ENCODE data around the gene C10orf105. TPM values are rescaled to one million over a fixed set of nuclear protein-coding genes. Genes with fewer than 3 reads are reported as not detected.

Gene C10orf105
- total RNA-seq, 2 experiments from 2014 or later: 0.73 to 1.1 TPM

DNA sequence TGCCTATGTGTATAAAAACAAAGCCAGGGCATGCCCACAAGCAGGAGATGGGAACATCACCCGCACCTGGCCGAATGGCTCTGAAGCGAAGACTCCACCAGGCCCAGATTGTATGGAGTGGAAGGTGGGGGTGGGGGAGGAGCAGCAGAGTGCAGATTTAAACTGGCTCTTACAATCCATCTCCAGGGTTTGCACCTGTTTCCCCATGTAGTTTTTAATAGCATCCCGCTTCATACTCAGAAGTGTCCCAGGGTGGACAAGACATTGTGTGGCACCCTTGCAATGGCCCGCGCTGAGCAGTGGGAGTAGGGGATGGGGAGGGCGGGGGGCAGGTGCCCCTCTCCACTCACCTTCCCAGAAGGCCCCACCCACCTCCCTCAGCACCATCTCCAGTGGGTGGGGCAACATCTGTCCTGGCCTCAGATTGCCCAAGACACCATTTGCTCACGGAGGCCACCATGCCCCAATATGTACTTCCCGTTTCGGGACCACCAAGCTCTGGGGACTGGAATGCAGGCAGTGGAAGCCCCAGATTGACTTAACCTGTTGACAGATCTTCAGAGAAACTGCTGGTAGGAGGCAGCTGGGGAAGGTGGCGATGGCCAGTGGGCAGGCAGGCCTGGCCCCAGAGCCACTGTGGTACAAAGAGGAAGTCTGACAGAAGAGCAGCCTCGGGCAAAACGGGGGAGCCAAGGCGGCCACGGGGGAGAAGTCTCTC, 30.7 kb upstream of the C10orf105 start:
- ChIA-PET CTCF (interaction anchor here (1.0 to 8.4 kb wide), 4 partner anchors 14 to 23 kb away, joined by 3 to 116 read pairs (median 3); partner anchors contain the start of gene VSIR), POLR2A (interaction anchor here (0.7 to 5.7 kb wide), 5 partner anchors 13 to 23 kb away, joined by 3 to 60 read pairs (median 3); partner anchors contain the start of gene VSIR)
- no peaks in the 10 kb centered on the region for H3K27me3 Mint-ChIP-seq (ENCODE audit: low read depth)
- DNase-seq (no peak), ATAC-seq (no peak)
- H3K4me3 Mint-ChIP-seq: peak overlapping the region; percentile 26
- no peaks in the 10 kb centered on the region for H3K9me3 Mint-ChIP-seq (ENCODE audit: insufficient read depth)
- H3K4me1 Mint-ChIP-seq (ENCODE audit: low read depth): peaks cover 98% of the 10 kb centered on the region
- peak overlapping the region; percentile 93 for H3K27ac Mint-ChIP-seq
- H3K36me3 Mint-ChIP-seq (ENCODE audit: low read depth): peaks cover 81% of the 10 kb centered on the region

DNA sequence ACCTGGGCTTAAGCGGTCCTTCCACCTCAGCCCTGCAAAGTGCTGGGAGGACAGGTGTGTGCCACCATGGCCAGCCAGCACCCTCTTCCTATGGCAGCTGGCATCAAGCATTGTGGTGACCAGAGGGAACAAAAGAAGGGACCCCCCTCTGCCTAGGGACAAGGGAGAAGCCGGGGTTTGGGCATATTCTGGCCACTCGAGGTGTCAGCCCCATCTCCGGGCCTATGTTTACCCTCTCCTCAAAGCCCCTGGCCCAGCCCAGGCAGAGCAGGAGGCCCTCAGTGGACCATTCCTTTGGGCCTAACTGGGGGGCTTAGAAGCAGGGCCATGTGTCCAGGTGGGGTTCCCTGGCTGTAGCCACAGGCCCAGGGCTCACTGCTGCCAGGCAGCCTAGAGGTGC, 29.8 kb upstream of the C10orf105 start:
- ATAC-seq (no peak), DNase-seq (no peak)
- H3K4me1 Mint-ChIP-seq (ENCODE audit: low read depth): peaks cover 98% of the 10 kb centered on the region
- H3K4me3 Mint-ChIP-seq: peak overlapping the region; percentile 61
- POLR2A ChIA-PET: interaction anchor here (1.0 to 5.7 kb wide), 10 partner anchors 8 to 51 kb away, joined by 4 to 60 read pairs (median 10); partner anchors contain the start of gene VSIR
- peak overlapping the region; percentile 93 for H3K27ac Mint-ChIP-seq
- H3K9me3 Mint-ChIP-seq (ENCODE audit: insufficient read depth): no peaks in the 10 kb centered on the region
- peaks cover 79% of the 10 kb centered on the region for H3K36me3 Mint-ChIP-seq (ENCODE audit: low read depth)
- CTCF ChIA-PET: interaction anchor here (1.0 to 8.4 kb wide), 10 partner anchors 8 to 63 kb away, joined by 3 to 116 read pairs (median 10); partner anchors contain the start of gene VSIR
- H3K27me3 Mint-ChIP-seq (ENCODE audit: low read depth): no peaks in the 10 kb centered on the region

DNA sequence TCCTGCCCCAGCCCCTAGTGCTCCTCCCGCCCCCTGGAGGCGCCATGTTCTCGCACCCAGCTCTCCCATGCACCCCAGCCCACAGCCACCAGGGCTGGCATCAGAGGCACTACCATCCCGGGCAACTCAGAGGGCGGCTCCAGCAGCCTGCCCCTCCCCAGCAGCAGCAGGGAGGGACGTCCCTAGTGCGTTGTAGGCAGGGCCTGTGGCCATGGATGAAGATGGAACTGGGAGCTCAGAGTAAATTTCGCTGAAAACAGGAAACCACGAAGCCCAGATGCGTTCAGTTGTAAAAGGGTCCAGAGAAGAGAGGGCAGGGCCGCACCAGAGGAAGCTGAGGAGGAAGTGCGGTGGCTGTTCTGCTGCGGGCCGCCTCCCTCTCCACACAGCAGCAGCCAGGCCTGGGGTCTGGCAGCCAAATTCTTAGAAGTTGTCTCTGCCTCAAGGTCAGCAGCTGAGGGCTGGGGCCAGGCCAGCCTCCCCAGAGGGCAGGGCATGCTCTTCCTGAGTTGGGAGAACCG, 29.2 kb upstream of the C10orf105 start:
- Mint-ChIP-seq H3K27me3 (ENCODE audit: low read depth) (no peaks in the 10 kb centered on the region), H3K27ac (peak overlapping the region; percentile 93), H3K36me3 (ENCODE audit: low read depth) (peaks cover 76% of the 10 kb centered on the region), H3K4me1 (ENCODE audit: low read depth) (peaks cover 98% of the 10 kb centered on the region), H3K9me3 (ENCODE audit: insufficient read depth) (no peaks in the 10 kb centered on the region), H3K4me3 (peak overlapping the region; percentile 61)
- ChIA-PET CTCF (interaction anchor here (1.0 to 8.4 kb wide), 10 partner anchors 9 to 64 kb away, joined by 3 to 116 read pairs (median 10); partner anchors contain the start of gene VSIR), POLR2A (interaction anchor here (1.0 to 5.7 kb wide), 10 partner anchors 9 to 50 kb away, joined by 4 to 60 read pairs (median 10); partner anchors contain the start of gene VSIR)
- peak; percentile 83 for ATAC-seq
- peak; percentile 94 for DNase-seq

DNA sequence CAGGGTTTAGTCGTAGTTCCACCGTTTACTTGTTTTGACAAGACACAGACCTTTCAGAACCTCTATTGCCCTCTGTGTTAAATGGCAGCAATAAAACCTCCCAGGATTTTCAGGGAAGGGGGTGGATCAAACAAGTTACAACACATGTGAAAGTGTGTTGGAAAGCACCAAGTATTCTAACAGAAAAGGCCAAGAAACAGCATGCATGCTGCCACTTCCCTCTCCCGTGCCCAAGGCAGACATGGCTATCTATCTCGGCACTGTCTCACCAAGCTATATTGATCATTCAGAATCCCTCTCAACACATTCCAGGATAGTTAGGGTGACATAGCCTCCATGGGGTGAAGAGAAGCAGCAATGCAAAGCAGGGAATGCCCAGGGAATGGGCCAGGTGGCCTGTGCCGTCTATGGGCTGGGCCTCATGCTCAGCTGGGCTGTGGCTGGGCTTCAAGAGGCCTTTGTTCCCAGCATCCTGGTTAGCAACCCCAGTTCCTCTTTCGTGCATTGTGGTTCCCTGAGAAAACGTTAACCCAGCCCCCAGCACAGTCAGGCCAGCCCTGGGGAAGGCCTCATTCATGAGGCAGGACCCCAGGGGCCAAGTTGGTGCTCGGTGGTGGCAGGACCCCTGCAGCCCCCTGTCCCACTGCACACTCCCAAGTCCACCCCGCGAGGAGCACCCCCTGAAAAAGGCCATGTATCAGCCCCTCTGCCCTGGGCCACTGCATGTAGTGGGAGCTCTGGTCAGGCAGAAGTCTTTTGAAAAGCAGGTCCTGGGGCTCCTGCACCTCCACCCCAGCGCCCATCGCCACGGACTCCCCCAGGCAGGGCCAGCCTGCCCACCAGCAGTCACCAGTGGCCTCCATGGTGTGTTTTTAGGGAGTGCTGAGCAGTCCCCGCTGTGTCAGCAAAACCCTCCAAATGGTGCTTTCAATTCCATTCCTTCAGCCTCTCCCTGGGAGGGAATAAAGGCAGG, 28.3 kb upstream of the C10orf105 start:
- ATAC-seq: peak; percentile 3

DNA sequence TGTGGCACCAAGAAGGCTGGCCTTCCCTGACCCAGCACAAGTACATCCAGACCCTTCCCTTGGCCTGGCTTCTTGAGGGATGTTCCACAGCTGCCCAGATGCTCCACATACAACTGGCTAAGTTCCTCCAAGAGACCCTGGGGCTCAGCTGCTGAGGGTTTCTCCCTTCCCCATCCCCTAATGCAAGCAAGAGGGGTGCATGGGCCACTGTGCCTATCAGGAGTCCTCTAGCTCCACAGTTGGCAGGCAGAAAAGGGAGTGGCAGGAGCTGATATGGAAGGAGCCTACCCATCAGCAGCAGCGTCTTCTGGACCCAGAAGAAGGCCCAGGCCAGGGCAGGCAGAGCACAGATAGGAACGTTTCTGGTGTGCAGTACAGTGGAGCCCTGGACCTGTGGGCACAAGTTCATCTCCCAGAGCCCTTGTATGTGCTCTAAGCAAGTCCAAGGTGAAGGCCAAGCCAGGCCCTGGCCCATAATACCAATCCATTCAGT, 27.5 kb upstream of the C10orf105 start:
- peaks cover 74% of the 10 kb centered on the region for H3K36me3 Mint-ChIP-seq (ENCODE audit: low read depth)
- ATAC-seq (no peak), DNase-seq (no peak)
- ChIA-PET POLR2A (interaction anchor here (0.8 to 5.7 kb wide), 6 partner anchors 10 to 49 kb away, joined by 3 to 60 read pairs (median 3); partner anchors contain the start of gene VSIR), CTCF (interaction anchor here (0.6 to 8.4 kb wide), 11 partner anchors 10 to 80 kb away, joined by 3 to 116 read pairs (median 5); partner anchors contain the start of genes C10orf105 and VSIR)
- no peaks in the 10 kb centered on the region for H3K27me3 Mint-ChIP-seq (ENCODE audit: low read depth)
- peak overlapping the region; percentile 93 for H3K27ac Mint-ChIP-seq
- peak overlapping the region; percentile 1 for H3K4me3 Mint-ChIP-seq
- no peaks in the 10 kb centered on the region for H3K9me3 Mint-ChIP-seq (ENCODE audit: insufficient read depth)
- H3K4me1 Mint-ChIP-seq (ENCODE audit: low read depth): peaks cover 98% of the 10 kb centered on the region

More for the DNA sequence above, 28.3 kb upstream of the C10orf105 start:
- Mint-ChIP-seq H3K4me3 (peak overlapping the region; percentile 61), H3K27ac (peak overlapping the region; percentile 93), H3K27me3 (ENCODE audit: low read depth) (no peaks in the 10 kb centered on the region), H3K4me1 (ENCODE audit: low read depth) (peaks cover 98% of the 10 kb centered on the region), H3K36me3 (ENCODE audit: low read depth) (peaks cover 74% of the 10 kb centered on the region), H3K9me3 (ENCODE audit: insufficient read depth) (no peaks in the 10 kb centered on the region)
- no peak for DNase-seq
- POLR2A ChIA-PET: interaction anchor here (0.8 to 5.7 kb wide), 10 partner anchors 10 to 49 kb away, joined by 3 to 60 read pairs (median 10); partner anchors contain the start of gene VSIR
- CTCF ChIA-PET: interaction anchor here (0.6 to 8.4 kb wide), 13 partner anchors 10 to 80 kb away, joined by 3 to 116 read pairs (median 8); partner anchors contain the start of gene VSIR

DNA sequence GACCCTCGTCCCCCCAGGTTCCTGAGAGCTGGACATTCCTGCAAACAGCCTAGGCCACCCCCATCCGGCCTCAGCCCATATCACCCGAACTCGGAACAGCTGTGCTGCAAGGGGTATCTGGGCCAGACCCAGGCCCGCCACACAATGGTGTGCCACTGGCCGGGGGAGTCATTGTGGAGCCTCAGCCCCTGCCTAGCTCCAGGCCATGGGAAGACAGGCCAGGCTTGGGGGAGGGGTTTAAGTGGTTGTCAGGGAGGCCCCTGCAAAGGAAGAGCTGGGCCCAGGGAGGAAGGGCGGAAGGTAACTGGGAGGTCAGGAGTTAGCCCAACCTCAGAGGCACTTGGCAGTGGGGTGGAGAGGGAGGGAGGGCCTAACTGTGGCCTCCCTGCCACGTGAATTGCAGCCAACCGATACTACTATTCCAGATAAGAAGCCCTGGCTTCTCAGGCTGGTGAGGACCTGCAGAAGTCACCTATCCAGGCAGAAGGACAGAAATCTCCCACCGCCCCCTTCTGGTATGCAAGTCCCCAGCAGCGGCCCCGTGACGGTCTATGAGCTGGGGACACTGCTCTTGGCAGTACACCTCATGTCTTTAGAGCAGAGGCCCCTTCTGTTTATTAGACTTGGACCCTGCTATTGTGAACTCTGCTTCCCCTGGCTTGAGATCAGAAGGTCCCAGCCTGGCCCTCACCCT, 26.9 kb upstream of the C10orf105 start:
- DNase-seq: peak; percentile 56
- no peak for ATAC-seq
- ChIA-PET POLR2A (interaction anchor here (0.6 to 5.7 kb wide), 9 partner anchors 10 to 1001 kb away, joined by 3 to 60 read pairs (median 3); partner anchors contain the start of gene VSIR), CTCF (interaction anchor here (0.7 to 8.4 kb wide), 10 partner anchors 9 to 66 kb away, joined by 3 to 116 read pairs (median 7); partner anchors contain the start of genes C10orf105 and VSIR)
- Mint-ChIP-seq H3K27me3 (ENCODE audit: low read depth) (no peaks in the 10 kb centered on the region), H3K9me3 (ENCODE audit: insufficient read depth) (no peaks in the 10 kb centered on the region), H3K4me3 (peak overlapping the region; percentile 1), H3K27ac (peak overlapping the region; percentile 93), H3K36me3 (ENCODE audit: low read depth) (peaks cover 69% of the 10 kb centered on the region), H3K4me1 (ENCODE audit: low read depth) (peaks cover 98% of the 10 kb centered on the region)

DNA sequence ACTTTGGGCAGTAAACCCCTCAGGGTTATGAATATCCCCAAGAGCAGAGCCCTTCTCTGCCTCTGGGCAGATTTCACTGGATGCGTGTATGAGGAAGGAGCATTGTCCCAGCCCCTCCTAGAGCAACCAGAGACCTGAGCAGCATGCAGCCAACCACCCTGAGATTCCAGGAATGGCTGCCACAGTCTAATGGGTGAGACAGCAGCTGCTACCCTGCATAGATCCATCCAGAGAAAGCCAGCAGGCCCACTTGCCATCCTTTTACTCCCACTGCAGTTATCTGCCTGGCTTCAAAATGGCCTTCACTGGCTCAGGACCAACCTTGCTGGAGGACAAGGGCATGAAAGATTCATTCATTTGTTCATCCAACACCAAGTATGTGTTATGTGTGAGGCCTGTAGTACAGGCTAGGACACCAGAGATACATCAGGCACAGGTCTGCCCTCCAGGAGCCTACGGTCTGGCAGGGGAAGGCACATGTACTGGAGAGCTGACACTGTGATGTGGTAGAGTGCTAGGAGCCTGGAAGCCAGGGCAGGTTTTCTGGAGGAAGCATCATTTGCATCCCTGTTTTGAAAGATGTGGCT, 26.2 kb upstream of the C10orf105 start:
- Mint-ChIP-seq H3K4me1 (ENCODE audit: low read depth) (peaks cover 100% of the 10 kb centered on the region), H3K9me3 (ENCODE audit: insufficient read depth) (no peaks in the 10 kb centered on the region), H3K4me3 (no peak overlapping the region), H3K36me3 (ENCODE audit: low read depth) (peaks cover 68% of the 10 kb centered on the region), H3K27ac (peak overlapping the region; percentile 93), H3K27me3 (ENCODE audit: low read depth) (no peaks in the 10 kb centered on the region)
- ChIA-PET POLR2A (interaction anchor here (0.6 to 5.7 kb wide), 7 partner anchors 9 to 51 kb away, joined by 3 to 60 read pairs (median 3); partner anchors contain the start of gene VSIR), CTCF (interaction anchor here (0.7 to 8.4 kb wide), 8 partner anchors 8 to 67 kb away, joined by 3 to 116 read pairs (median 18); partner anchors contain the start of gene VSIR)
- DNase-seq (no peak), ATAC-seq (no peak)

DNA sequence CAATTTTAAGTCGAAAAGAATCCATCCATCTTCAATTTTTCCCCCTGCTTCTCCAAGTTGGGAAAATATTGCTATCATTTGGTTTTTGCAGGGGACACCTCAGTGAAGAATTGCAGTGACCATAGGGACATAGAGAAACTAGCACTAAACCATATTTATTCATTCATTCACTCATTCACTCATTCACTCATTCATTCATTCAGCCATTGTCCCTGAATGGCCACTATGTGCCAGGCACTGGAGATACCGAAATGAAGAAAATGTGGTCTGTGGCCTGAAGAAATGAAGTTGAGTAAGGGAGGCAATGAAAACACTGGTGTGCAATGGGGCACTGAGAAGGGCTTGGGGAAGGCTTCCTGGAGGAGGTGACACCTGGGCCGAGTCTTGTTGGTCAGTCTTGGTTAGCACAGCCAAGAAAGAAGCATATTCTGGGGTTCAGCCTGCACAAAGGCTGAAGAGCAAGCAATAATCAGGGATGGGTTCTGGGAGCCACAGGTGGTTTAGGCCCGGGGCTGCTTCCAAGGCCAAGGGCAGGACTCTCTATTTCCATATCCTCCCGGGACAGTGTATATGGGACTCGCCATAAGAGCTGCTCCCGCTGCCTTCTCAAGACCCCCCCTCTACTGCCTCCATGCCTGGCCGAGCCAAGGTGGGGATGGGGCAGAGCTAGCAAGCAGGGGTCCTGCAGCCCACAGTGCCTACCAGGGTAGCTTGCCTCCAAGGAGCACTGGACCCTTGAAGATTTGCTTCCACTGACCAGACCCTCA, 25.5 kb upstream of the C10orf105 start:
- H3K4me1 Mint-ChIP-seq (ENCODE audit: low read depth): peaks cover 100% of the 10 kb centered on the region
- H3K9me3 Mint-ChIP-seq (ENCODE audit: insufficient read depth): no peaks in the 10 kb centered on the region
- H3K4me3 Mint-ChIP-seq: no peak overlapping the region
- CTCF ChIA-PET: interaction anchor here (0.7 to 8.4 kb wide), 4 partner anchors 8 to 47 kb away, joined by 3 to 116 read pairs (median 44); partner anchors contain the start of gene VSIR
- POLR2A ChIA-PET: interaction anchor here (1.0 to 5.7 kb wide), 3 partner anchors 8 to 26 kb away, joined by 3 to 60 read pairs (median 45); partner anchors contain the start of gene VSIR
- no peak for DNase-seq
- H3K27ac Mint-ChIP-seq: peak overlapping the region; percentile 93
- no peak for ATAC-seq
- H3K36me3 Mint-ChIP-seq (ENCODE audit: low read depth): peaks cover 61% of the 10 kb centered on the region
- no peaks in the 10 kb centered on the region for H3K27me3 Mint-ChIP-seq (ENCODE audit: low read depth)

DNA sequence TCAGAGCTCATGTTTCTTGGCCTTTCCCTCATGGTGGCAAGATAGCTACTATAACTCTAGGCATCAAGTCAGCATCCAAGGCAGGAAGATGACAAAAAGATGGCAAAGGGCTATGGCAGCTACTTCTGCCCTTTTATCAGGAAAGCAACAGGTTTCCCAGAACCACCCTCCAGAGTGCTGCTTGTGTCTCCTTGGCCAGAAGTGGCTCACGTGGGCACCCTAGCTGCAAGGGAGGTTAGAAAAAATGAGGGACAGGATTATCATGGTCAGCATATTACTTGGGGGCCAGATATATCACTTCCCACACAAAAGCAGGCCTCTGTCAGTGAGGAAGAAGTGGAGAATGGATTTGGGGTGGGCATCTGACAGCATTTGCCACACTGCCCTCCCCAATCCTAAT, 24.3 kb upstream of the C10orf105 start:
- H3K27me3 Mint-ChIP-seq (ENCODE audit: low read depth): no peaks in the 10 kb centered on the region
- ChIA-PET POLR2A (interaction anchor here (1.9 to 4.8 kb wide), 2 partner anchors 15 to 29 kb away, joined by 12 to 34 read pairs; partner anchors contain the start of gene VSIR), CTCF (interaction anchor here (0.9 to 4.8 kb wide), 6 partner anchors 8 to 34 kb away, joined by 3 to 34 read pairs (median 11); partner anchors contain the start of gene VSIR)
- no peak for ATAC-seq
- H3K27ac Mint-ChIP-seq: peak overlapping the region; percentile 88
- H3K36me3 Mint-ChIP-seq (ENCODE audit: low read depth): peaks cover 52% of the 10 kb centered on the region
- H3K9me3 Mint-ChIP-seq (ENCODE audit: insufficient read depth): no peaks in the 10 kb centered on the region
- H3K4me1 Mint-ChIP-seq (ENCODE audit: low read depth): peaks cover 100% of the 10 kb centered on the region
- DNase-seq: no peak
- no peak overlapping the region for H3K4me3 Mint-ChIP-seq
